Gastrocnemius medialis (tissue), 4 donors: Measurements from ENCODE around the gene ATP7B.

Source experiments
- CTCF ChIP-seq, 5 experiments: fragments of 450-650 bp in 3 of 5; fragments of 200-600 bp in 2 of 5; sonication (generic) in 2 of 5; IDR thresholded peaks in 4 of 5; conservative IDR thresholded peaks in 1 of 5; 1 replicate in 4 of 5; 2 replicates in 1 of 5; pipeline ENCODE4 v1.5.1; 2016 to 2019; ENCODE audit warnings: antibody characterized with exemption in 5 of 5, mild to moderate bottlenecking in 3 of 5, moderate library complexity in 3 of 5
- POLR2A ChIP-seq, 2 donors: fragments of 450-650 bp; IDR thresholded peaks; one replicate each; pipeline ENCODE4 v1.6.1; 2017; ENCODE audit warnings: antibody characterized with exemption in 2 of 2, mild to moderate bottlenecking in 2 of 2, moderate library complexity in 2 of 2

- TF ChIP-seq CTCF (IDR thresholded peaks at IDR 0.05 in 4 of 5, conservative IDR thresholded peaks at IDR 0.05 in 1 of 5) (no peak), POLR2A (IDR thresholded peaks at IDR 0.05) (no peak)
Measured at GRCh38 chr13:51974482-51974881, 36.8 kb downstream of the ATP7B start.
